K562 (cell line): ENCODE measurements around the gene OR6K2. TPM values are rescaled to one million over a fixed set of nuclear protein-coding genes. Genes with fewer than 3 reads are reported as not detected.

Source experiments
- ATAC-seq: fragments of 200-7000 bp; cut with Tn5 transposase; 3 replicates; pipeline ENCODE4 v1.9.1; 2020; ENCODE audit warnings: moderate library complexity
- Bru-seq: library from RNA; stranded (reverse); fragments of 400-500 nt; gene quantifications from one replicate; lab custom pipeline; 2021; lab: Mats Ljungman, UMichigan
- BruChase-seq, 2 experiments: library from RNA; stranded (reverse); fragments of 400-500 nt; gene quantifications; one replicate each; lab custom pipeline; 2021; lab: Mats Ljungman, UMichigan
- BruUV-seq: library from RNA; stranded (reverse); fragments of 400-500 nt; replicated peaks from 2 replicates; lab custom pipeline; 2021; lab: Mats Ljungman, UMichigan
- CTCF ChIA-PET: fragments of 300-600 bp; formaldehyde crosslinking; extraction: SDS; loops from one replicate; lab custom pipeline; 2021; ENCODE audit warnings: low intra/inter-chr PET ratio; lab: Yijun Ruan, JAX
- POLR2A ChIA-PET: fragments of 300-600, 350-650 bp; sonication (Branson Sonifier 250); formaldehyde crosslinking; extraction: SDS; loops from one replicate; lab custom pipeline; 2021; ENCODE audit warnings: antibody characterized with exemption, inconsistent platforms; lab: Yijun Ruan, JAX
- DNase-seq, 4 experiments: peaks; one replicate each; pipeline versions ENCODE4 v3.0.0 to v3.0.0-alpha.2; 2011 to 2018; ENCODE audit warnings: low spot score in 3 of 4, mixed read lengths in 3 of 4; ENCODE audit errors: extremely low read depth in 1 of 4
- FAIRE-seq: peaks from 2 replicates; lab custom pipeline; 2011; peaks lifted over from hg19 to GRCh38; lab: Jason Lieb, UNC
- H2AFZ ChIP-seq: 2 replicates; pipeline ENCODE4 v1.6.0; 2011; ENCODE audit warnings: low read depth, low read length, control low read depth, inconsistent platforms
- H3K27ac ChIP-seq: fragments of 200-600 bp; 3 replicates; pipeline ENCODE4 v1.8.0; 2011; ENCODE audit warnings: low read depth, mild to moderate bottlenecking, control low read depth, inconsistent platforms, low read length, moderate library complexity, mixed read lengths; ENCODE audit errors: extremely low read depth
- H3K27me3 ChIP-seq, 2 experiments: fragments of 300-600 bp in 1 of 2; 2 replicates in 1 of 2; 3 replicates in 1 of 2; pipeline versions ENCODE4 v1.6.0 to v1.8.0; 2011; ENCODE audit warnings: inconsistent platforms in 2 of 2, low read length in 2 of 2, mild to moderate bottlenecking in 1 of 2, mixed read lengths in 1 of 2, moderate library complexity in 1 of 2; ENCODE audit not compliant: control insufficient read depth in 2 of 2, insufficient read depth in 2 of 2
- H3K36me3 ChIP-seq: fragments of 300-600 bp; 3 replicates; pipeline ENCODE4 v1.8.0; 2011; ENCODE audit warnings: mild to moderate bottlenecking, low read length, inconsistent platforms; ENCODE audit not compliant: control insufficient read depth, insufficient read depth
- H3K4me1 ChIP-seq, 2 experiments: fragments of 200-600 bp in 1 of 2; replicated peaks in 1 of 2; 2 replicates in 1 of 2; 3 replicates in 1 of 2; pipeline versions ENCODE4 v1.5.1 to v1.8.0; 2011; ENCODE audit warnings: inconsistent platforms in 2 of 2, low read length in 2 of 2, mild to moderate bottlenecking in 1 of 2, mixed read lengths in 1 of 2, moderate library complexity in 1 of 2; ENCODE audit not compliant: control insufficient read depth in 2 of 2, insufficient read depth in 2 of 2
- H3K4me2 ChIP-seq: 2 replicates; pipeline ENCODE4 v1.6.1; 2011; ENCODE audit warnings: low read length, control low read depth, inconsistent platforms, mixed read lengths; ENCODE audit not compliant: insufficient read depth
- H3K4me3 ChIP-seq: fragments of 200-600 bp; sonication (generic), shearing (Covaris generic); 2 replicates; pipeline ENCODE4 v1.5.1; 2016; ENCODE audit warnings: control low read depth, inconsistent platforms
- H3K79me2 ChIP-seq: fragments of 200-600 bp; 3 replicates; pipeline ENCODE4 v1.8.0; 2011; ENCODE audit warnings: low read length, inconsistent platforms; ENCODE audit not compliant: control insufficient read depth, insufficient read depth
- H3K9ac ChIP-seq, 2 experiments: 2 replicates each; pipeline versions ENCODE4 v1.6.0 to v1.6.1; 2011; ENCODE audit warnings: low read depth in 2 of 2, low read length in 2 of 2, control low read depth in 1 of 2, inconsistent platforms in 1 of 2, mild to moderate bottlenecking in 1 of 2, mixed read lengths in 1 of 2; ENCODE audit not compliant: insufficient read depth in 1 of 2
- H3K9me1 ChIP-seq: one replicate; pipeline ENCODE4 v1.6.0; 2011; ENCODE audit warnings: inconsistent platforms, mild to moderate bottlenecking, low read length, moderate library complexity; ENCODE audit not compliant: control insufficient read depth, insufficient read depth
- H3K9me3 ChIP-seq: replicated peaks from 2 replicates; pipeline ENCODE4 v1.5.1; 2011; ENCODE audit warnings: low read depth, low read length, inconsistent platforms; ENCODE audit not compliant: control insufficient read depth, insufficient read depth
- H4K20me1 ChIP-seq: replicated peaks from 2 replicates; pipeline ENCODE4 v1.6.1; 2011; ENCODE audit warnings: low read length, inconsistent platforms, mixed read lengths; ENCODE audit not compliant: control insufficient read depth, insufficient read depth
- HSF4 ChIP-seq: fragments of 250-450 bp; sonication (Bioruptor Pico); IDR thresholded peaks from 2 replicates; pipeline ENCODE4 v2.1.2; 2022; ENCODE audit warnings: mild to moderate bottlenecking, moderate library complexity, borderline replicate concordance
- ZNF639 ChIP-seq, 2 experiments: fragments of 200-800 bp in 1 of 2; sonication (Bioruptor generic) in 1 of 2; sonication (generic) in 1 of 2; formaldehyde crosslinking in 1 of 2; IDR thresholded peaks in 1 of 2; conservative IDR thresholded peaks in 1 of 2; 2 replicates each; pipeline versions ENCODE4 v1.5.0 to v1.6.1; 2016 to 2020; ENCODE audit warnings: missing compliant biosample characterization in 1 of 2, missing genetic modification characterization in 1 of 2, missing genetic modification reagents in 1 of 2
- WGBS: fragments of 100-300 bp; shearing (Covaris generic); methylation state at CpG from one replicate; pipeline ENCODE4 v1.1.6; 2016; ENCODE audit warnings: low coverage, mixed read lengths; ENCODE audit not compliant: insufficient coverage; ENCODE audit errors: missing lambda C conversion rate; 5-methylcytosine and 5-hydroxymethylcytosine counted together
- in situ Hi-C: fragments of 300-500 bp; cut with MboI; formaldehyde crosslinking; loops from 4 replicates; pipeline ENCODE4 v1.15.0; 2018; ENCODE audit warnings: inconsistent platforms, mixed read lengths
- intact Hi-C: fragments of 100-400 bp; cut with micrococcal nuclease; formaldehyde crosslinking; loops from 2 replicates; pipeline ENCODE4 v1.14.2; 2022
- long read RNA-seq, 3 experiments: library from polyadenylated mRNA in 2 of 3; library from RNA in 1 of 3; unstranded in 2 of 3; stranded (forward) in 1 of 3; transcript quantifications; one replicate each; pipeline ENCODE4 v2.0.0, GENCODE V29; 2019 to 2022
- polyA minus RNA-seq, 3 experiments: library from RNA; depleted of rRNA, polyadenylated mRNA; stranded (reverse); fragments of >200 nt; gene quantifications; 2 replicates each; pipeline ENCODE4 v1.2.3, GENCODE V29; 2011
- polyA plus RNA-seq, 8 experiments: library from polyadenylated mRNA; depleted of rRNA in 4 of 8; stranded (reverse) in 5 of 8; unstranded in 3 of 8; fragments of >200 nt; fragmentation: Nextera tagmentation in 2 of 8; fragmentation: Illumina TruSeq in 1 of 8; extraction: Ambion mirVana in 2 of 8; extraction: Trizol in 1 of 8; gene quantifications; 2 replicates each; pipeline versions ENCODE4 v1.2.1 to v1.2.3, GENCODE V29; 2011 to 2014; ENCODE audit warnings: inconsistent platforms in 1 of 8, missing spikeins in 1 of 8
- total RNA-seq, 7 experiments: library from RNA; depleted of rRNA in 6 of 7; stranded (reverse); fragments of >200 nt in 6 of 7; fragmentation: Illumina TruSeq in 2 of 7; extraction: Trizol in 2 of 7; gene quantifications; 2 replicates each; pipeline versions ENCODE4 v1.2.1 to v1.2.3, GENCODE V29; 2011 to 2021; ENCODE audit warnings: low replicate concordance in 1 of 7
- TF ChIP-seq, protein P1 (sequence below): sonication (generic); IDR thresholded peaks from 2 replicates; pipeline ENCODE4 v1.6.1; 2016

The OR6K2 gene
- not detected in 2 replicates for total RNA-seq (2011; cell fraction: chromatin; rRNA removed; ENCODE audit: low replicate concordance)
- not detected in 2 replicates for total RNA-seq (2011; cell fraction: nucleolus; rRNA removed)
- not detected in 2 replicates for total RNA-seq (2011; cell fraction: nucleoplasm; rRNA removed)
- total RNA-seq (2014; rRNA removed) (not detected in 2 replicates), total RNA-seq (2014; rRNA removed; fragmentation: Illumina TruSeq; extraction: Trizol) (not detected in 2 replicates), total RNA-seq (2015; rRNA removed; fragmentation: Illumina TruSeq; extraction: Trizol) (not detected in 2 replicates), total RNA-seq (2021) (not detected in 2 replicates), polyA plus RNA-seq (2011; rRNA removed) (not detected in 2 replicates), polyA plus RNA-seq (2014; fragmentation: Illumina TruSeq; extraction: Trizol) (not detected in 2 replicates), polyA plus RNA-seq (2014; fragmentation: Nextera tagmentation; extraction: Ambion mirVana) (not detected), polyA plus RNA-seq (2014; rRNA removed) (not detected in 2 replicates), polyA minus RNA-seq (2011; rRNA and poly(A)+ RNA removed) (not detected in 2 replicates), Bru-seq, nascent RNA (not detected), BruChase-seq, experiment 1, labeled RNA remaining after a 2-hour chase (not detected), BruChase-seq, experiment 2, labeled RNA remaining after a 6-hour chase (not detected)
- polyA plus RNA-seq (2011; cell fraction: cytosol; rRNA removed) = not detected in 2 replicates
- polyA plus RNA-seq (2011; cell fraction: nucleus; rRNA removed) = not detected in 2 replicates
- not detected in 2 replicates for polyA plus RNA-seq (2012)
- polyA minus RNA-seq (2011; cell fraction: cytosol; rRNA and poly(A)+ RNA removed) = not detected in 2 replicates
- not detected in 2 replicates for polyA minus RNA-seq (2011; cell fraction: nucleus; rRNA and poly(A)+ RNA removed)
- long read RNA-seq, experiment 1 = 0 reads
- long read RNA-seq, experiment 2 = 0 reads
- long read RNA-seq, experiment 3 = 0 reads

DNA sequence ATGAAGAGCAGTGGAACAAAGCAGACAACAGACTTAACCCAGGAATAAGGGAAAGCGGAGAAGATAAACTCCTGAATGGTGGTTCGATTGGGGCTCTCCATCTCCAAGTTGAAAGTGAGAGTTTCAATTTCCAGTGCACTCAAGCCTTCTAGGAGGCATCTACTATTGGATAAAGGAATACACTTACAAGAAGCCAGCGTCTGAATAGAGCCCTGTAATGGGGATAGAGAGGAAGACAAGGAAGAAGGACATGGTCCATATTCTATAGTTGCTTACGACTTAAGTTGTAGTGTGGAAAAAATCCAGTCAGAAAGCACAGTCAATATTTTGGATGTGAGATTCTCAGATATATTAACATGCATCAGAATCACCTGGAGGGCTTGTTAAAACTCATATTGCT is at the start of gene OR6K2:
OR6K2 (minus strand) TSS at position 101 of the 400 bp plus-strand sequence; CDS start at position 101, 0 bp downstream.
- H3K9me3 ChIP-seq = no peaks in the 10 kb centered on the region
- H3K4me2 ChIP-seq = no peak within 1 kb of the TSS
- no peaks in the 10 kb centered on the region for H3K9me1 ChIP-seq
- TF ChIP-seq HSF4 = no peak
- intact Hi-C loops = no loop called here
- peak; percentile 37; the same call in 1 of the 3 replicates for ATAC-seq
- H3K36me3 ChIP-seq = no peaks in the 10 kb centered on the region
- H3K27ac ChIP-seq = no peak within 1 kb of the TSS
- no peaks in the 10 kb centered on the region for H4K20me1 ChIP-seq
- WGBS = 59% methylated on average over 4 of the region's 4 CpGs
- no peaks in the 10 kb centered on the region; a peak in 1 of 5 replicates for H3K4me1 ChIP-seq
- H3K27me3 ChIP-seq = no peaks in the 10 kb centered on the region
- BruUV-seq = no TSS peak
- H2AFZ ChIP-seq = peak within 1 kb of the TSS; percentile 61
- no peaks in the 10 kb centered on the region for H3K79me2 ChIP-seq
- H3K9ac ChIP-seq = no peak within 1 kb of the TSS
- no peak for DNase-seq
- in situ Hi-C loops = no loop called here
- no peak within 1 kb of the TSS for H3K4me3 ChIP-seq
- CTCF ChIA-PET = no interaction called here
- no peak for FAIRE-seq
- POLR2A ChIA-PET = no interaction called here

DNA sequence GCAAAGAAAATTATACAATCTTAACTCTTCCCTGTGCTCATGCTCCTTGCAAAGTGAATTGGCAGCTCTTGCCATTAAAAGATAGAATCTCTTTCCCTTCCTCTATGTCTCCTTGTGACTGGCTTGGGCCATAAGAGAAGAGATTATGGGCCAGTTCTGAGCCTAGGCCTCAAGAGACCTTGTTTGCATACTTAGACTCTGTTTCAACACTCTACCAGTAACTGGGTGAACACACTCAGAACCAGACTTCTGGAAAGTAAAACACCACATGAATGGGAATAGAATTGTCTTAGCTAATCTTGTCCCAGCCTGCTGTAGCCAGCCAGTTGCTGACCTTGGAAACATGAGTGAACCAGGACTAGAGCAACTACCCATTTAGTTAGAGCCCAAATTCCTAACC is 35.4 kb upstream of the OR6K2 start:
- ATAC-seq = peak; percentile 20; the same call in 2 of the 3 replicates
- no peaks in the 10 kb centered on the region for H3K9me1 ChIP-seq
- ChIA-PET CTCF (no interaction called here), POLR2A (interaction anchor here (0.7 kb wide), 1 partner anchor 97 kb away, joined by 3 read pairs; no protein-coding TSS in a partner anchor)
- H4K20me1 ChIP-seq = no peaks in the 10 kb centered on the region
- H3K4me3 ChIP-seq = no peak overlapping the region
- intact Hi-C loops (no loop called here), in situ Hi-C loops (no loop called here)
- no peaks in the 10 kb centered on the region for H3K79me2 ChIP-seq
- DNase-seq = no peak
- peaks cover 3 to 39% of the 10 kb centered on the region in 2 experiments; a peak in 3 of 5 replicates for H3K4me1 ChIP-seq
- no peaks in the 10 kb centered on the region for H3K36me3 ChIP-seq
- no peak overlapping the region; the same call in 1 of the 3 replicates for H3K27ac ChIP-seq
- no TSS peak for BruUV-seq
- peak overlapping the region; percentile 91 for H2AFZ ChIP-seq
- no peak for FAIRE-seq
- H3K9me3 ChIP-seq = no peaks in the 10 kb centered on the region
- H3K9ac ChIP-seq = no peak overlapping the region
- H3K27me3 ChIP-seq = no peaks in the 10 kb centered on the region
- no peak overlapping the region for H3K4me2 ChIP-seq
- TF ChIP-seq ZNF639 (CRISPR knock-in tag; conservative IDR thresholded peaks at IDR 0.05 in 1 of 2, IDR thresholded peaks at IDR 0.05 in 1 of 2) = 0 out of 4 replicates have a peak, but pooled peaks of 1 of the 2 experiments have one; percentile 27
- TF ChIP-seq, protein P1, sequence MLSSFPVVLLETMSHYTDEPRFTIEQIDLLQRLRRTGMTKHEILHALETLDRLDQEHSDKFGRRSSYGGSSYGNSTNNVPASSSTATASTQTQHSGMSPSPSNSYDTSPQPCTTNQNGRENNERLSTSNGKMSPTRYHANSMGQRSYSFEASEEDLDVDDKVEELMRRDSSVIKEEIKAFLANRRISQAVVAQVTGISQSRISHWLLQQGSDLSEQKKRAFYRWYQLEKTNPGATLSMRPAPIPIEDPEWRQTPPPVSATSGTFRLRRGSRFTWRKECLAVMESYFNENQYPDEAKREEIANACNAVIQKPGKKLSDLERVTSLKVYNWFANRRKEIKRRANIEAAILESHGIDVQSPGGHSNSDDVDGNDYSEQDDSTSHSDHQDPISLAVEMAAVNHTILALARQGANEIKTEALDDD = peak; percentile 41
